Neural progenitor cell (in vitro differentiated cells): ENCODE measurements around the gene PSEN1. TPM values are rescaled to one million over a fixed set of nuclear protein-coding genes. Genes with fewer than 3 reads are reported as not detected.

Source experiments
- DNase-seq: peaks from one replicate; pipeline ENCODE4 v3.0.0-alpha.2; 2016; ENCODE audit warnings: low spot score
- H2AFZ ChIP-seq: fragments of 200-600 bp; sonication (generic); replicated peaks from 2 replicates; pipeline ENCODE4 v1.6.1; 2016; ENCODE audit warnings: antibody characterized with exemption
- H3F3A ChIP-seq: fragments of 200-600 bp; sonication (generic); 2 replicates; pipeline ENCODE4 v1.6.1; 2016; ENCODE audit warnings: antibody characterized with exemption, low read depth
- H3K27ac ChIP-seq: fragments of 200-600 bp; sonication (generic); 2 replicates; pipeline ENCODE4 v1.5.1; 2016; ENCODE audit warnings: mild to moderate bottlenecking
- H3K27me3 ChIP-seq: fragments of 200-600 bp; sonication (generic); 2 replicates; pipeline ENCODE4 v1.6.1; 2016; ENCODE audit warnings: mild to moderate bottlenecking, moderate library complexity
- H3K36me3 ChIP-seq: fragments of 200-600 bp; sonication (generic); 2 replicates; pipeline ENCODE4 v1.5.1; 2016
- H3K4me1 ChIP-seq: fragments of 200-600 bp; sonication (generic); 2 replicates; pipeline ENCODE4 v1.6.1; 2016; ENCODE audit warnings: mixed run types
- H3K4me2 ChIP-seq: fragments of 200-600 bp; sonication (generic); 2 replicates; pipeline ENCODE4 v1.6.1; 2016
- H3K4me3 ChIP-seq: fragments of 200-600 bp; sonication (generic); 2 replicates; pipeline ENCODE4 v1.5.1; 2016
- H3K79me2 ChIP-seq: fragments of 200-600 bp; sonication (generic); 2 replicates; pipeline ENCODE4 v1.6.1; 2016; ENCODE audit warnings: low read depth
- H3K9ac ChIP-seq: fragments of 200-600 bp; sonication (generic); 2 replicates; pipeline ENCODE4 v1.6.1; 2016
- H3K9me3 ChIP-seq: fragments of 200-600 bp; sonication (generic); 2 replicates; pipeline ENCODE4 v1.5.1; 2016; ENCODE audit warnings: low read depth
- H4K20me1 ChIP-seq: fragments of 200-600 bp; sonication (generic); 2 replicates; pipeline ENCODE4 v1.6.1; 2016; ENCODE audit warnings: low read depth
- H3K27ac Mint-ChIP-seq: 3 replicates; pipeline ENCODE4 v1.8.0; 2021; ENCODE audit warnings: mixed read lengths
- H3K27me3 Mint-ChIP-seq: 2 replicates; pipeline ENCODE4 v1.8.0; 2022; ENCODE audit warnings: low read depth, mild to moderate bottlenecking, inconsistent platforms, moderate library complexity, mixed read lengths; ENCODE audit not compliant: insufficient read depth
- H3K36me3 Mint-ChIP-seq: 3 replicates; pipeline ENCODE4 v1.8.0; 2021; ENCODE audit warnings: mixed read lengths
- H3K4me1 Mint-ChIP-seq: 3 replicates; pipeline ENCODE4 v1.8.0; 2021; ENCODE audit warnings: mixed read lengths
- H3K4me3 Mint-ChIP-seq: 3 replicates; pipeline ENCODE4 v1.8.0; 2021; ENCODE audit warnings: mild to moderate bottlenecking, moderate library complexity, mixed read lengths
- H3K9me3 Mint-ChIP-seq: 3 replicates; pipeline ENCODE4 v1.8.0; 2020; ENCODE audit warnings: mixed read lengths
- CTCF ChIP-seq: fragments of 200-600 bp; sonication (generic); IDR thresholded peaks from 2 replicates; pipeline ENCODE4 v1.5.1; 2017; ENCODE audit warnings: antibody characterized with exemption, mild to moderate bottlenecking
- EZH2 ChIP-seq: fragments of 200-600 bp; sonication (generic); IDR thresholded peaks from 2 replicates; pipeline ENCODE4 v1.6.1; 2017; ENCODE audit warnings: antibody characterized with exemption, mild to moderate bottlenecking, moderate library complexity
- EZH2phosphoT487 ChIP-seq: fragments of 200-600 bp; sonication (generic); IDR thresholded peaks from 2 replicates; pipeline ENCODE4 v1.6.1; 2017; ENCODE audit warnings: antibody characterized with exemption
- total RNA-seq: library from RNA; depleted of rRNA; stranded (reverse); fragments of >200 nt; gene quantifications from 2 replicates; pipeline ENCODE4 v1.2.3, GENCODE V29; 2015; ENCODE audit warnings: low replicate concordance

PSEN1 gene
- total RNA-seq, 1 donor from 2014 or later: 80.5 TPM

GRCh38 chr14:73244541-73245290 lies 108.4 kb downstream of the PSEN1 start:
- Histone ChIP-seq H3K27ac (no peak overlapping the region), H3K9ac (no peak overlapping the region), H3F3A (no peaks in the 10 kb centered on the region), H3K36me3 (no peaks in the 10 kb centered on the region), H3K4me1 (peaks cover 11% of the 10 kb centered on the region), H3K79me2 (no peaks in the 10 kb centered on the region), H4K20me1 (no peaks in the 10 kb centered on the region), H2AFZ (no peak overlapping the region), H3K4me2 (no peak overlapping the region), H3K4me3 (no peak overlapping the region), H3K27me3 (peaks cover 9% of the 10 kb centered on the region), H3K9me3 (no peaks in the 10 kb centered on the region)
- H3K4me3 Mint-ChIP-seq: no peak overlapping the region
- no peaks in the 10 kb centered on the region for H3K36me3 Mint-ChIP-seq
- peaks cover 22% of the 10 kb centered on the region for H3K4me1 Mint-ChIP-seq
- H3K9me3 Mint-ChIP-seq: no peaks in the 10 kb centered on the region
- no peak overlapping the region for H3K27ac Mint-ChIP-seq
- TF ChIP-seq EZH2 (no peak), EZH2phosphoT487 (no peak), CTCF (no peak)
- H3K27me3 Mint-ChIP-seq: peaks cover 13% of the 10 kb centered on the region
- DNase-seq: no peak

DNA sequence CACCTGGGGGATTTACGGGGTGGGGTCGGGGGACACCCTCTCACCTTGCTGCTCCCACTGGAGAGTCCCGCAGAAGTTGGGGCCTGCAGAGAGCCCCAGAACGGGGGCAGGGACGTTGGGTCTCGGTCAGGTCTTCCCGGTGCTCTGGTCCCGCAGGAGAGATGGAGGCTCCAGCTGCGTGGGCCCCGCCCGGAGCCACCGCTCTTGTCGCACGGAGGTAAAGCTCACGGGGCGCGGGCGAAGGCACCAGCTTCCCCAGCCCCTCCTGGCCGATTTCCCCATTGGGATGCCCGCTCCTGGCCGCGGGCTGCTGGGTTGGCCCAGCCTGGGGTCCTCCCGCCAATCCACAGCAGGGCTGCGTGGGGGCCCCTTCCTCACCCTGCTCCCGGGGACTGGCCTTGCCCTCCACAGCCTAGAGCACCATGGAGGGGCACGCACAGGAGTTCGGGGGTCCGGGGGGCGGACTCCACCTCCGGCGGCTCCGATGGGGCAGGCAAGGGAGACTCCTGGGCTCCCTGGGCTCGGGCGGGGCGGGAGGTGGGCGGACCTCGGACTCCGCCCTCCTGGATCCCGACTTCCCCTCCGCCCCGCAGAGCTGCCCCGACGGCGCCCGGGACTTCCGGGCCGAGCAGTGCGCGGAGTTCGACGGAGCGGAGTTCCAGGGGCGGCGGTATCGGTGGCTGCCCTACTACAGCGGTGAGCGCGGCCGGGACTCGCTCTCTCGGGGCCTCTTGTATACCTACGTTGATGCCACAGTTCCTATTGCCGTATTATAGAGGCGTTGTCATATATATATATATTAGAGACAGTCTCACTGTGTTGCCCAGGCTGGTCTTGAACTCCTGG lies 109.4 kb downstream of the PSEN1 start:
- peaks cover 21% of the 10 kb centered on the region for H3K4me1 Mint-ChIP-seq
- H3K9ac ChIP-seq: no peak overlapping the region
- H3F3A ChIP-seq: no peaks in the 10 kb centered on the region
- no peak overlapping the region for H3K27ac ChIP-seq
- no peak overlapping the region for H3K27ac Mint-ChIP-seq
- DNase-seq: peak; percentile 40
- no peaks in the 10 kb centered on the region for H3K9me3 ChIP-seq
- no peaks in the 10 kb centered on the region for H3K9me3 Mint-ChIP-seq
- no peaks in the 10 kb centered on the region for H3K79me2 ChIP-seq
- H3K36me3 Mint-ChIP-seq: no peaks in the 10 kb centered on the region
- H2AFZ ChIP-seq: no peak overlapping the region
- no peak for TF ChIP-seq EZH2
- no peak for TF ChIP-seq EZH2phosphoT487
- no peak for TF ChIP-seq CTCF
- H3K27me3 ChIP-seq: no peaks in the 10 kb centered on the region
- no peaks in the 10 kb centered on the region for H3K36me3 ChIP-seq
- H4K20me1 ChIP-seq: no peaks in the 10 kb centered on the region
- no peak overlapping the region for H3K4me3 Mint-ChIP-seq
- peak overlapping the region; percentile 24 for H3K4me3 ChIP-seq
- peaks cover 9% of the 10 kb centered on the region for H3K4me1 ChIP-seq
- peaks cover 11% of the 10 kb centered on the region for H3K27me3 Mint-ChIP-seq
- peak overlapping the region; percentile 52 for H3K4me2 ChIP-seq

DNA sequence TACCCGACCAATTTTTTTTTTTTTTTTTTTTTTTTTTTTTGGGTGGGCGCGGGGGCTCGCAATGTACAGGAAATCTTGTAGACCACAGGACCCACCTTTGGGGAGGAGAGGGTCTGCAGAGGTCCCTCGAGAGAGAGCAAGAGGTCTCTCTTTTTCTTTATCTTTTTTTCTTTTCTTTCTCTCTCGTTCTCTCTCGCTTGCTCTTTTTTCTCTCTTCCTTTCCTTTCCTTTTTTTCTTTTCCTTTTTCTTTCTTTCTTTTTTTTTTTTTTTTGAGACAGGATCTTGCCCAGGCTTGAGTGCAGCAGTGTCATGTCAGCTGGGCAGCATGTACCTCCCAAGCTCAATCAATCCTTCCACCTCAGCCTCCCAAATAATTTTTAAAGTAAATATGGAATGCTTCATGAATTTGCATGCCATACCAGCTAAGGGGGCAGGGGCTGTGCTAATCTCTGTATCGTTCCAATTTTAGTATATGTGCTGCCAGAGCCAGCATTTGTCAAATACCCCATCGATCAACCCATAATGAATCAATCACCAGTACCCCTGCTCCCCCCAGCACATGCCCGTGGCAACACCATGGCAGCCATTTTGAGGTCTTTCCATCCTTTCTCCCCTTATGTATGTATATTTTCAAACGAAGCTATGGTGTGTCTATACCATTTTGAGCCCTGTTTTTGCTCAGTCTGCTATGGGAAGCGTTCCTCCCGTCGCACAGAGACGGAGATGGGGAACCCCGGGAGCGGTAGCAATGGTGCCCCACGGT lies 110.3 kb downstream of the PSEN1 start:
- H3F3A ChIP-seq: no peaks in the 10 kb centered on the region
- H3K4me3 ChIP-seq: peak overlapping the region; percentile 24
- no peaks in the 10 kb centered on the region for H3K36me3 Mint-ChIP-seq
- peaks cover 11% of the 10 kb centered on the region for H3K27me3 Mint-ChIP-seq
- TF ChIP-seq EZH2phosphoT487: no peak
- no peak for TF ChIP-seq EZH2
- no peak for TF ChIP-seq CTCF
- no peaks in the 10 kb centered on the region for H3K36me3 ChIP-seq
- H3K27me3 ChIP-seq: no peaks in the 10 kb centered on the region
- peaks cover 20% of the 10 kb centered on the region for H3K4me1 Mint-ChIP-seq
- peaks cover 3% of the 10 kb centered on the region for H3K4me1 ChIP-seq
- no peaks in the 10 kb centered on the region for H4K20me1 ChIP-seq
- H3K9me3 ChIP-seq: no peaks in the 10 kb centered on the region
- H3K27ac ChIP-seq: no peak overlapping the region
- no peak overlapping the region for H3K9ac ChIP-seq
- no peak overlapping the region for H3K4me2 ChIP-seq
- DNase-seq: no peak
- no peak overlapping the region for H2AFZ ChIP-seq
- H3K4me3 Mint-ChIP-seq: no peak overlapping the region
- no peaks in the 10 kb centered on the region for H3K9me3 Mint-ChIP-seq
- H3K27ac Mint-ChIP-seq: no peak overlapping the region
- H3K79me2 ChIP-seq: no peaks in the 10 kb centered on the region
